Measurements from ENCODE around the gene CDHR2. TPM values are rescaled to one million over a fixed set of nuclear protein-coding genes. Genes with fewer than 3 reads are reported as not detected.

The CDHR2 gene
- total and polyA plus RNA-seq, 2 experiments from 2014 or later: 0.59 to 0.60 TPM

GRCh38 chr5:176559683-176560082 lies 10.5 kb downstream of the CDHR2 start:
- Histone ChIP-seq H3K27ac (no peak overlapping the region), H3K4me3 (no peak overlapping the region), H3K4me1 (ENCODE audit: low read depth) (no peaks in the 10 kb centered on the region), H3K36me3 (no peaks in the 10 kb centered on the region), H3K9me3 (ENCODE audit: low read depth) (no peaks in the 10 kb centered on the region), H3K27me3 (no peaks in the 10 kb centered on the region)
- TF ChIP-seq CTCF (IDR thresholded peaks at IDR 0.05; ENCODE audit: low read depth, low read length): no peak
- DNase-seq (ENCODE audit: low read depth in 1 of 2, low spot score in 1 of 2): no peak

- Histone ChIP-seq H3K4me1 (ENCODE audit: low read depth) (no peaks in the 10 kb centered on the region), H3K27ac (no peak overlapping the region), H3K36me3 (no peaks in the 10 kb centered on the region), H3K9me3 (ENCODE audit: low read depth) (no peaks in the 10 kb centered on the region), H3K4me3 (no peak overlapping the region), H3K27me3 (no peaks in the 10 kb centered on the region)
- no peak for DNase-seq (ENCODE audit: low read depth in 1 of 2, low spot score in 1 of 2)
- TF ChIP-seq CTCF (IDR thresholded peaks at IDR 0.05; ENCODE audit: low read depth, low read length): no peak
Observed at GRCh38 chr5:176560364-176560763, 11.2 kb downstream of the CDHR2 start.

- no peaks in the 10 kb centered on the region for H3K27me3 ChIP-seq
- no peak overlapping the region for H3K27ac ChIP-seq
- H3K4me3 ChIP-seq: no peak overlapping the region
- no peak for DNase-seq (ENCODE audit: low read depth in 1 of 2, low spot score in 1 of 2)
- no peak for TF ChIP-seq CTCF (IDR thresholded peaks at IDR 0.05; ENCODE audit: low read depth, low read length)
- no peaks in the 10 kb centered on the region for H3K9me3 ChIP-seq (ENCODE audit: low read depth)
- H3K36me3 ChIP-seq: no peaks in the 10 kb centered on the region
- H3K4me1 ChIP-seq (ENCODE audit: low read depth): no peaks in the 10 kb centered on the region
Observed at GRCh38 chr5:176561259-176561658, 12.1 kb downstream of the CDHR2 start.

- H3K4me1 ChIP-seq (ENCODE audit: low read depth): no peaks in the 10 kb centered on the region
- H3K36me3 ChIP-seq: no peaks in the 10 kb centered on the region
- TF ChIP-seq CTCF (IDR thresholded peaks at IDR 0.05; ENCODE audit: low read depth, low read length): no peak
- H3K27me3 ChIP-seq: no peaks in the 10 kb centered on the region
- H3K9me3 ChIP-seq (ENCODE audit: low read depth): no peaks in the 10 kb centered on the region
- DNase-seq (ENCODE audit: low read depth in 1 of 2, low spot score in 1 of 2): no peak
- H3K27ac ChIP-seq: no peak overlapping the region
- H3K4me3 ChIP-seq: no peak overlapping the region
Observed at GRCh38 chr5:176562189-176562588, 13.0 kb downstream of the CDHR2 start.

- Histone ChIP-seq H3K4me1 (ENCODE audit: low read depth) (no peaks in the 10 kb centered on the region), H3K27me3 (no peaks in the 10 kb centered on the region), H3K9me3 (ENCODE audit: low read depth) (no peaks in the 10 kb centered on the region), H3K27ac (no peak overlapping the region), H3K4me3 (no peak overlapping the region), H3K36me3 (no peaks in the 10 kb centered on the region)
- no peak for TF ChIP-seq CTCF (IDR thresholded peaks at IDR 0.05; ENCODE audit: low read depth, low read length)
- peak in 1 of 2 donors; percentile 28 for DNase-seq (ENCODE audit: low read depth in 1 of 2, low spot score in 1 of 2)
Observed at GRCh38 chr5:176564002-176564401, 14.9 kb downstream of the CDHR2 start.

- no peak for TF ChIP-seq CTCF (IDR thresholded peaks at IDR 0.05; ENCODE audit: low read depth, low read length)
- no peak for DNase-seq (ENCODE audit: low read depth in 1 of 2, low spot score in 1 of 2)
- H3K36me3 ChIP-seq: no peaks in the 10 kb centered on the region
- no peaks in the 10 kb centered on the region for H3K27me3 ChIP-seq
- no peaks in the 10 kb centered on the region for H3K9me3 ChIP-seq (ENCODE audit: low read depth)
- no peaks in the 10 kb centered on the region for H3K4me1 ChIP-seq (ENCODE audit: low read depth)
- H3K4me3 ChIP-seq: no peak overlapping the region
- no peak overlapping the region for H3K27ac ChIP-seq
Observed at GRCh38 chr5:176565760-176566288, 16.7 kb downstream of the CDHR2 start.
